Suppressor macrophage treated with lipopolysaccharide for 4 hours (primary cell): ENCODE results near the gene GNAL.

Experiments used
- DNase-seq: peaks from one replicate; pipeline ENCODE4 v3.0.0-alpha.2; 2020

The GNAL gene

DNA sequence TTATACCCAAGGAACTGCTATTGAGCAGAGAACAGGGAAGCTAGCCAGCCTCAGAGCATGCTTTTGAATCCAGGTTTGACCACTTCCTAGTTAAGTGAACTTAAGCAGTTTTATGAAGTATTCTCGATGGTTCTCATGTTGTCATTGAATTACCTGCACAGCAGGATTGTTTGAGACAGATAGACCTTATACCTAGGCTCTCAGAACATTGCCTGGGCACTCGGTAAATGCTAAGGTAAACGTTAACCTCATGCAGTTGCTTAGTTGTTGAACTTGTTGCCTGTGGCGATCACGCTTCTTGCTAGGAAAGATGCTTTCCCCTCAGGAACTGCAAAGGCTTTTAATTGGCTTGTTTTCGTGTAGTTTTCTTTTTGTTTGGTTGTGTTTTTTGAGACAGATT is 128.2 kb downstream of the GNAL start:
- DNase-seq: no peak

DNA sequence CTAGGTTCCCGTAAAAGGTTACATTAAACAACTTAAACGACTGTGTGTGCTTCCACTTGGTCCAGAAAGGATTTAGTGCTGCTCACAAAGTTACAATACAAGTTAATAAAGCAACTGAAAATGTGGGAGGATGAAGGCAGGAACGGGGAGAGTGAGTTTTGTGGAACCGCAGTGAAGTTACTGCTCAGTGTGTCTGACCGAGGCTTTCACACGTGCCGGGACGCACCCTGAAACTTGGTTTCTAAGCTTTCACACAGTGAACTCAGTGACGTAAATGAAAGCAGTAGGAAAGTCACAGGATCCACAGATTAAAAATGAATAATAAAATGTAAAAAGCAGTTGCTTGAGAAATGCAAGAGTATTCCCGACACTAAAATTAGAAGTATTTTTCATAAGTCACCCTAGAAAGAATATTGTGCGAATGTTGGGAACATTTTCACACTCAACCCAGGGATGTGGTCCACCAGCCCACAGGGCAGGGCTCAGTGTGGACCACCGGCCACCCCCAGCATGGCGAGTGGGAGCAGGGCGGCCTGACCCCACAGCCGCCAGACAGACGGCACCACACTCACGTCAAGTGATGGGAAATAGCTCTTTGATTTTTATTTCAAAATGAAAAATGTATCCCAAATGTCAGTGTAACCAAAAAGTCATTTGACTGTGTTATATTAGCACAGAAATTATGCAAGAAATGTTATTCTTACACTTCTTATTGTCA is 129.6 kb downstream of the GNAL start:
- DNase-seq: no peak

DNA sequence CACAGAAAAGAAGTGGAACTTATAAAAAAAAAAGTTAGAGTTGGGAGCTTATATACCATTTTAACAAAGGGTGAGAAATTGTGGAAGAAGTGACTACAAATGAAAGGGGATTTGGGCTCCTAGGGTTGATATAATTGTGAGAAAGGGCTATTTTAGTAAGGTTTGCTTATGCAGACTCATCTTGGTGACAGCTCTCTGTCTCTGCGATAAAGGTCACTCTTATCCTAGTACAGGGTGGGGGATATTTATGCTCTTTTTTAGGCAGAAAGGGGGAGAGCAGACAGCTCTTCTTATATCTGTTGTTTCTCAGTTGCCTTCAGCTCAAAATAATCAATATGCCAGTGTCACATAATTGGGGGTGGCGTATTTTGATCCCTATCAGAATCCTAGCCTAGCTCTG is 130.9 kb downstream of the GNAL start:
- no peak for DNase-seq

DNA sequence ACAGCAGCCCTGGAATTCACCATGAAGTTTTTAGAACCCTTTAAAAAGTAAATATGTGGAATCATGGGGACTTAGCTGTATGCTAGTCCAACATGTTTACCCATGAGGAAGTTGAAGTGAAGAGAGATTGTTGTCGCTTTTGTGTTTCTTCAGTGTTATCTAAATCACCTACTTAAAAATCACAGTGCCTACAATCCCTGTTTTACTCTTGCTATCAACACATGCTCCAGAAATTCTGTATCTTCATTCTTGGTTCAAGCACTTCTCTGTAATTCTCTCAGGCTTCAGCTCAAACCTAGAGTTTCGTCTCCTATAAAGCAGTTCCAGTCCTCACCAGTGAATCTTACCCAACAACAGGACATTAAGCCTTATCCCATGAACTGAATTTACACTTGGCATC is 131.6 kb downstream of the GNAL start:
- DNase-seq: no peak

DNA sequence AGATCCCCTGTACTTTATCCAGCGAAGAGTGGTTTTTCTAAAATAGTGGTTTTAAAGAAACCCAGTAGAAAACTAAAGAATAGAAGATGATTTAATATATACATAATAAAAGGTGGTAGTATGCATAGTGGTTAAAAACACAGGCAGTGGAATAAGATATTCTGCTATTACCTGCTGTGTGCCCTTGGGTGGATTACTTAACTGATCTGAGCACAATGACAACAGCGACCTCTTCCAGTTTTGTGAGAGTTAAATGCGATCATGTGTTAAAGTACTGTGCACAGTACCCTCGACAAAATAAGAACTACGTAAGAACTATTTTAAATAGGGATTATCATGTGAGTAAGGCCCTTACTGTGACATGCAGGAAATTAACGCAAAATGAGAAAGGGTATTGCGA is 132.1 kb downstream of the GNAL start:
- DNase-seq: no peak

DNA sequence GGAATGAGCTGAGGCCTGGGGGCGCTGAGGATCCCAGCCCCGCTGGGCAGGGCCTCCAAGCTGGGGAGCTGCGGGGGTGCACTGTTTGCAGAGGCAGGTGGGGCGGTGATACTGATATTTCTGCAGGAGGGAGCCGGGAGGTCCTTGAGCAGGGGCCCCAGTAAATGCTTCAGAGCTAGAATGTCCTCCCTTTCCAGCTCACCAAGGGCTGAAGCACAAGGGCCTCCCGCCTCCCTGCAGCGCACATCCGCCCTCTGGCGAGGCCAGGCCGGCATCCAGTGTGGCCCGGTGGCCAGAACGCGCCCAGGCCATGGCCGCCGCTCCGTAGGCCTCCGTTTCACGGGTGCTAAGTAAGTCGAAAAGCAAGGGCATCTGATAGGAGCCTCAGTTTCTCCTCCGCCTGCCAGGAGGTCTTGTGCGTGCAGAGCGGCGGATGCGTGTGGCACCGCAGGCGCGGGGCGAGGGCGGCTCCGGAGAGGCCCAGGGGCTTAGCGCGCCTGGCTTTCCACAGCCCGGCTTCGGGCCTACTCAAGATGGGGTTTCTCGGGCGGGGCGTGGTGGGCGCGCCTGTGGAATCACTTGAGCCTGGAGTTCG is 132.7 kb downstream of the GNAL start:
- no peak for DNase-seq

DNA sequence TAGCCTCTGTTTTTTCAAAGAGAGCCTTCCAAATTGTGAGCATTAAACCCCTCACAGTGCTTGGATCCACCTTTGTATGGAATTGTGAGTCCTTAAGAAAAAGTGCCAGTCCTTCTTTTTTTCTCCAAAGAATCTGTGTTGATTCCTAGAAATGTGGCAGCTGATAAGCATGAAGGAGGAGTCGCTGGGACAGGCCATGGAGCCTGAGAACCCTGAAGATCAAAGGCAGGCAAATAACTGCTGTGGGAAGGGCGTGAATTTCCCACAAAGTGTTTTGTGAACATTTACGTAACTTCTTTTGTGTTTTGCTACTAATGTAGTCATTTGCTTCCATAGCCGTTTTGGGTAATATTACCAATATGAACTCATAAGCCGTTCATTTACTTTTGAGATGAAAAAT is 134.5 kb downstream of the GNAL start:
- DNase-seq: no peak

DNA sequence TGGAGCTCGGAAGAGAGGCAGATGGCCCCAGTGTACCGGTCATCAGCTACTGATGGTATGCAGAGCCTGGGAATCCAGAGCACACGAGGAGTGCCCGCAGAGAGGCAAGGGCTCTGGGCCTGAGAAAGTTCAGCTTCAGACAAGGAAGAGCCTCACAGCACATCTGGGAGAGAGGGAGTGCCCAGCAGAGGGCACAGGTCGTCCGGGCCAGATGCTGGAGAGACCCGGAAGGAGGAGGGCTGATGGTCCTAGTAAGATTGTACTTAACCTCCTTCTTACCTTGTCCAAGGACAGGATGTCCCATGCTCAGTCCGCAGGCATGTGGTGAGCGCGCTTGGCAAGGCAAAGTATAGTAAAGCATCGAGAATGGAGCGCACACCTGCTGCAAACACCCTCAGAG is 137.8 kb downstream of the GNAL start:
- no peak for DNase-seq

DNA sequence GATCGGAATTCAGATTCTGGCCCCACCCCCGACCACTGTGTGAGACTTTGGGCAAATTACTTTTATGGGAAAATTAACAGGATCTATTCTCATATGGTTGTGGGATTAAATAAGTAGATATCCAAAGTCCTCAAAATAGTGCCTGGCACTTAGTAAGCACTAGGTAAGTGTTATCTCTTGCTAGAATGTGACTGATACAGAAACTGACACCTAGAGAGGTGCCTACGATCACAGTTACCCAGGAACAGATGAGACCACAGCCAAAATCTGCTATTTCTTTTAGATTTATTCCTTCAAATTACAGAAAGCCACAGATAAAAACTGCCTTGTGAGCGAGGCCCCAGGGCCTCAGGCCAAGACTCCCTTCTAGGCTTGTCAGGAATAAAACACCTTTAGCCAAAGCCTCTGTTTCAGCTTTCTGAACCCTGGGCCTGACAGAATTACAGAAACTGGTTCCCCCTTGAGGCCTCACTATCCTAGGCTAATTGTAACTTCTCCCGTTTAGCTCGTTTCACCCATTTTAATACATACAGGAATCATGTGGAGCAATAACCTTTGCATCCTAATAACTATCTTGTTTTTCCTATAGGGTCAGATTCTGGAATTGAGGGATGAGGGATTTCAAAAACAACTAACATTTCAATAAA is 139.8 kb downstream of the GNAL start:
- DNase-seq: no peak

DNA sequence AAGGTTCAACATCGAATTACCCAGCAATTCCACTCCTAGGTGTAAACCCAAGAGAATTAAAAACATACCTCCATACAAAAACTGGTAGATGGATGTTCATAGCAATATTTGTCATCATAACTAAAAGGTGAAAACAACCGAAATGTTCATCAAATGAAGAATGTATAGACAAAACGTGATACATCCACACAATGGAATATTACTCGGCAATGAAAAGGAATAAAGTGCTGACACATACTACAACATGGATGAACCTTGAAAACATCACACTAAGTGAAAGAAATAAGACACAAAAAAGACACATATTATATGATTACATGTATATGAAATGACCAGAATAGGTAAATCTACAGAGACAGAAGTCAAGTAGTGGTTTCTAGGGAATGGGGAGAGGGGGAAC is 141.5 kb downstream of the GNAL start:
- DNase-seq: no peak

DNA sequence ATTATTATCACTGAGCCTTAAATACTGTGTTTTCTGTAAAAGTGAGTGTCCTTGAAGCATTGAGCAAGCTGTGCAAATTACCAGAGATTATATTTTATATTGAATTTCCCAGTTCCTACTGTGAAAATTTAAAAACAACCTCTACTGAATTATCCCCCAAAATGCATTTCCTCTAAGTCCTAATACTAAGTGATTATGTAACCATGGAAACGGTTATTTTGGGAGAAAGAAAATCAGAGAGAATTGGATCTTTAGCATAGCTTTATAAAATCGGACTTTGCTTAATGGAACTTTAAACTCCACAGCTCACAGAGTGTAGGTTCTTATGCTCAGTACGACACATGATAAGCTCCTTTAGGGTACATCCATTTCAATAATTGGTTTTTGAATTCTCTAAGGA is 142.9 kb downstream of the GNAL start:
- no peak for DNase-seq

DNA sequence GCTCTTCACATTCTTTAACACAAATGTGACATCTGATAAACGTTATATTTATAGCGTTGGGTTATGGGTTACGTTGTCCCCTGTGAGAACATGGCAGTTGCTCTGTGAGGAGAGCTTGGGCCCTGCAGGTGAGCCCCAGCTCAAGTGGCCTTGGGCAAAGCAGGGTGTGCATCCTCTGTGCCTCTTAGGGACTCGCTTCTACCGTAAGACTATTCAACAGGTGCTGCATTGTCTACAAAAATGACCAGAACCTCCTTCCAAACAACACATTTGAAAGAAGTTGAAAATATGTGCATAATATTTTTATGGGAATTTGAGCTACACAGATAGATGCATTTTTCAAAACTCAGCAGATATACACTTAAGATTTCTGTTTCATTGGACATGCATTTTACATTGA is 145.7 kb downstream of the GNAL start:
- no peak for DNase-seq

DNA sequence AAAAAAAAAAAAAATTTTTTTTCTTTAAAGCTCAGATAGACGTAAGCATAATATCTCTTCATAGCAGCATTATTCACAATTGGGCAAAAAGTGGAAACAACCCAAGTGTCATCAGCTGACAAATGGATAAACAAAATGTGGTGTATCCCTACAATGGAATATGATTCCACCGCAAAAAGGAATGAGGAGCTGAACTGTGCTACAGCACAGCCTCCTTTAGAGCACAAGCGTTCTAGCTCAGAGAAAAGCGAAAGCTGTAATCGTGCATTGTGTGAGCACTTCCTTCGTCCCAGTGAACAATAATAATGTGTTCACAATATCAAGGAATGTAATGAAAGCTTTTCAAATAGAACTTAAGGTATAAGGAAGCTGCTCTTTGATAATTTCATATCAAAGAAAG is 150.5 kb downstream of the GNAL start:
- DNase-seq: no peak

DNA sequence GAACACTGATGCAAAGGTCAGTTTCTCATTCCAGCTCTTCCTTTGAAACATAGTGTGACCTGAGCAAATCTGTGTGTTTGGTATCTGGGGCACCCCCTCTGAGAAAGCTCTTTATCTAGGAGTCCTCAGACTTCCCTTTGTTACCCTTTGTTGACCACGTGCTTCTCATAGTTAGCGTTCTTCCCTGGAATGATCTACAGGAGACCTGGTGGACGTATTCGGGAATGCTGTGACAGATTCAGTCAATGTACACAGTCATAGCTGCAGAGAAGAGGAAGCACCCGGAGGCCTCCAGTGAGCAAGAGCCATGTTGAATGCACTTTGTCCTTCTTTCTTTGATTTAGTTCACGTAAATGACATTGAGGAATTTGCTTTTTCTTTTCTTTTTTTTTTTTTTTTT is 151.4 kb downstream of the GNAL start:
- no peak for DNase-seq

DNA sequence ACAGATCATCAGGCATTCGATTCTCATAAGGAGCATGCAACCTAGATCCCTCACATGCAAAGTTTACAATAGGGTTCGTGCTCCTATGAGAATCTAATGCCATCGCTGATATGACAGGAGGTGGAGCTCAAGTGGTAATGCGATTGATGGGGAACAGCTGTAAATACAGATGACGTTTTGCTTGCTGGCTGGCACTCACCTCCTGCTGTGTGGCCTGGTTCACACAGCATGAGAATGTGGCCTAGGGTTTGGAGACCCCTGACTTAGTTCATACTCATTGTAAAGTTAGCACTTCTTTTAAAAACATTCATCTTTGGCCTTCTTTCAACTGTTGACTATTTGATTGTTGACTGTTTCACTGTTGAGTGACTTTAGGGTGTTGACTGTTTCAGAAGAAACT is 153.5 kb downstream of the GNAL start:
- no peak for DNase-seq

DNA sequence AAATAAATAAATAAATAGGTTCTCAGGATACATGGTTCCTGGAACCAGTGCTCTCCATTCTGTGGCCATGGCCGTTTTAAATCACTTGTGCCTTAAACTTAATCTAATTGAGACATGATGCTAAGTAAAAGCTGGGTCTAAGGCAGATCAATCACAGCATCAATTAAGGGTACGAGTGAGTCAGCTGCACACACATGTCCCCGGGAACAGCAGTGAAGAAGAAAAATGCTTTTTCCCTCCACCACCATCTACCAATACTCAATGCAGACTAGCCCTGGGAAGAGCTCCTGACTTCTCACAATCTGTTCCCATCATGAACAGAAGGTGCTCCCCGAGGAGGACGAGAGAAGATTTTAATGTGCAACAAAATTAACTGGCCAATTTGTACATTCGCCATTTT is 155.4 kb downstream of the GNAL start:
- no peak for DNase-seq

DNA sequence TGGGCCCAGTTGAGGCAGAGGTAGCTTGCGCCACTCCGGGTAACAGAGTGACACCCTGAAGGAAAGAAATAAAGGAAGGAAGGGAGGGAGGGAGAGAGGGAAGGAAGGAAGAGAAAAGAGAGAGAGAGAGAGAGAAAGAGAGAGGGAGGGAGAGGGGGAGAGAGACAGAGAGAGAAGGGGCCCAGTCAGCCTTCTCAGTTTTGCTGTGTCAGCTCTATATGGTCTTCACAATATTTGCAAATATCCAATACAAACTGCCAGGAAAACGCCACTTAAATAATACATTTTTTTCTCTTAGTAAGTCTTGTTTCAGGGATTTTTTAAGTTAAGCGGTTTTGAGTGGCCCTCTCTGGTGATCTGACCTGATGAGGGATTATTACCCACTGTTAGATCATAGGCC is 156.6 kb downstream of the GNAL start:
- DNase-seq: no peak

DNA sequence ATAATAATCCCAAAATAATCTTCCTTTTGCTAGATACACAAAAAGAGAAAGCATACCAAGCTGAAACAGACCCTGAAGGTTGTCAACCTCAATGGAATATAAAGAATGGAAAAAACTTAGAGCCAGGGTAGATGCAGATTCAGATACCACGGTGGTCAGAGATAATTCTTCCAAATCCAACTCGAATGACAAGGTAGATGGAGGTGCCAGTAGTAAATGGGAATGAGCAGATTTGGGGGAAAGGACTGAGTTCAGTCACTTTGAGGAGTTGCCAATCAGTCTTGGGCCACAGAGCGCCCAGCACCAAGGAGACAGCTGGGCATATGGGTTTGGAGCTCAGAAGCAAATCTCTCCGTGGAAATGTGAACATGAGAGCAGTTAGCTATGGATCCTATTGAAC is 158.7 kb downstream of the GNAL start:
- DNase-seq: no peak

DNA sequence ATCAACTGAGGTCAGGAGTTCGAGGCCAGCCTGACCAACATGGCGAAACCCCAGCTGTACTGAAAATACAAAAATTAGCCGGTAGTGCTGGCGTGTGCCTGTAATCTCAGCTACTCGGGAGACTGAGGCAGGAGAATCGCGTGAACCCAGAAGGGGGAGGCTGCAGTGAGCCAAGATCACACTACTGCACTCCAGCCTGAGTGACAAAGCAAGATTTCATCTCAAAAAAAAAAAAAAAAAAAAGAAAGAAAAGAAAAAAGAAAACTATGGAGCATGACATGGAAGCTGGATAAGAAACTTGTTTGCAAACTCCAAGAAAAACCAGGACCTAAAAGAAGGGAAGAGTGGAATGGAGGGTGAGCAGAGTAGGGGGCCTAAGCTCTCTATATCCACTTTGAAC is 160.2 kb downstream of the GNAL start:
- no peak for DNase-seq

DNA sequence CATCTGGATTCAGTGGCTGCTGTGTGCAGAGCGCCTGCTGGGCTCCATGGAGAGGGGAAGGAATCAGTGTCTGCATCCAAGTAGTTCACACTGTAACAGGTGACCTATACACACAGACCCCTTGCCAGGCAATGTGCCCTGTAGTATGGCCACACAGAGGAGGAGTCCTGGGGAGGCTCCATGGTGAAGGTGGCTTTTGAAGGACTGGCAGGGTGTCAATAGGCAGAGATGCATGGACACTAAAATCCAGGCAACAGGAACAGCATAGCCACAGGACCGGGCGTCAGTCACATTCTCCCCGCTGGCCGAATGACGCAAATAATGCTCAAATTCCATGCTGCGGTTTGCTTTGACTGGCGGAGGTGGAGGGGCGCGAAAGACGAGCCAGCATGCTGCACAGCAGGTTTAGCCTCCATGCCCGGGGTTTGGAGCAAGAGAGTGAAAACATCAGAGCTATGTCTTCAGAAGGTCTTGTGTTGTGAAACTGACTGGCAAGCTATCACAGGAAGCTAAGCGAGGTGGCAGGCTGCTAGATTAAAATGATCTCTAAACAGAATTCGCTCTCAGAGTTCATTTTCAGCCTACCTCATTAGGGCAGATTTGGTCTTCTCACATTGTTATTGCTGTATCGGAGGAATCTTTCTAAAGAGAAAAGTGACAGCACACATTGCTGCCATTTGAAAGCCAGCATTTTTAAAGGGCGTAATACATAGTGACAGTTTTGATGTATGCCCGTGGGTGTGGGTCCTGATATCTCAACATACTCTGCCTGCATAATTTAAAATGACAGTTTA is 161.0 kb downstream of the GNAL start:
- peak; percentile 73 for DNase-seq

DNA sequence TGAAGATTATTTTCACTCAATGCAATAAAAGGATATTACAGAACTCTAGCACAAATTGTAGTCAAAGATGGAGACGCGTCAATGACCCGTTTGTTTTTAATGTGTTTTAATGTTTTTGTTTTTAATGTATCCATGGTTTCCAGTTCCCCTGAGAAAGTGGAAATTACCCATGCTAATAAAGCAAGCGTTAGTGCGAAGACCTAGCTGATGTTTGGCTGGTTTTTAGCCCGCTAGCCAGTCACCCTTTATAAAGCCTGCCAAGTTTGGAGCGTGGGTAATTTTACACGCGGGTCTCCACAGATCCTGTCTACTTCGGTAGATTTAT is 161.7 kb downstream of the GNAL start:
- DNase-seq: peak; percentile 51

DNA sequence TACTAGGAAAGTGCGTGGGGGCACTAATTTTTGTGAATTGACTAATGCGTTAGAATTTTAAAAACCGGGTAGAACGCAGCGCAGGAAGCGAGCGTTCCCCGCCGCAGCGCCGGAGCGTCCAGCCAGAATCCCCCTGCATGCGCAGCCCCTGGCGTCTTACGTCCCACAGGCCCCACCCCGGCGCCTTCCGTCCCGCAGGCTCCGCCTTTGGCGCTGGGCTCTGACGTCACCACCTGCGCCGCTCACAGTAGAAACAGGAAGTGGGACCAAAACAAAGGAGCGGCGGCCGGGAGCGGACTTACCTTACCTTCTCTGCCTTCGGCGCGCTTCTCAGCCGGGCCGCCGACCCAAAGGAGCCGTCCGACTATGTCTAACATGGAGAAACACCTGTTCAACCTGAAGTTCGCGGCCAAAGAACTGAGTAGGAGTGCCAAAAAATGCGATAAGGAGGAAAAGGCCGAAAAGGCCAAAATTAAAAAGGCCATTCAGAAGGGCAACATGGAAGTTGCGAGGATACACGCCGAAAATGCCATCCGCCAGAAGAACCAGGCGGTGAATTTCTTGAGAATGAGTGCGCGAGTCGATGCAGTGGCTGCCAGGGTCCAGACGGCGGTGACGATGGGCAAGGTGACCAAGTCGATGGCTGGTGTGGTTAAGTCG is 162.2 kb downstream of the GNAL start, which contains the start of gene CHMP1B:
CHMP1B (plus strand) TSS at position 268 of the 660 bp plus-strand sequence; CDS start at position 367, 99 bp downstream.
- DNase-seq: peak; percentile 98

DNA sequence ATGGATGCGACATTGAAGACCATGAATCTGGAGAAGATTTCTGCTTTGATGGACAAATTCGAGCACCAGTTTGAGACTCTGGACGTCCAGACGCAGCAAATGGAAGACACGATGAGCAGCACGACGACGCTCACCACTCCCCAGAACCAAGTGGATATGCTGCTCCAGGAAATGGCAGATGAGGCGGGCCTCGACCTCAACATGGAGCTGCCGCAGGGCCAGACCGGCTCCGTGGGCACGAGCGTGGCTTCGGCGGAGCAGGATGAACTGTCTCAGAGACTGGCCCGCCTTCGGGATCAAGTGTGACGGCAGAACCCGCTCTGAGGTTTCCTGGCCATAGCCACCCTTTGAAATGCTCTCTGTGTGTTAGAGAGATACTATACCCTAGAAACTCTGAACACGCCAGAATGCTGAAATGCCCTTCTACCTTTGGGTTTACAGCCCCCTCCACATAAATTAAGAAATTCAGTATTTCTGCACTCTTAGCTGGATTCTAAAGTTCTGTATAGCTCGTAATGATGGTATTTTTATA is 162.8 kb downstream of the GNAL start:
- DNase-seq: peak; percentile 59
